ENCODE results near the gene TMEM9. TPM values are rescaled to one million over a fixed set of nuclear protein-coding genes. Genes with fewer than 3 reads are reported as not detected.

Gene TMEM9
- total RNA-seq, 2 experiments from 2014 or later = 28.5 to 35.9 TPM

DNA sequence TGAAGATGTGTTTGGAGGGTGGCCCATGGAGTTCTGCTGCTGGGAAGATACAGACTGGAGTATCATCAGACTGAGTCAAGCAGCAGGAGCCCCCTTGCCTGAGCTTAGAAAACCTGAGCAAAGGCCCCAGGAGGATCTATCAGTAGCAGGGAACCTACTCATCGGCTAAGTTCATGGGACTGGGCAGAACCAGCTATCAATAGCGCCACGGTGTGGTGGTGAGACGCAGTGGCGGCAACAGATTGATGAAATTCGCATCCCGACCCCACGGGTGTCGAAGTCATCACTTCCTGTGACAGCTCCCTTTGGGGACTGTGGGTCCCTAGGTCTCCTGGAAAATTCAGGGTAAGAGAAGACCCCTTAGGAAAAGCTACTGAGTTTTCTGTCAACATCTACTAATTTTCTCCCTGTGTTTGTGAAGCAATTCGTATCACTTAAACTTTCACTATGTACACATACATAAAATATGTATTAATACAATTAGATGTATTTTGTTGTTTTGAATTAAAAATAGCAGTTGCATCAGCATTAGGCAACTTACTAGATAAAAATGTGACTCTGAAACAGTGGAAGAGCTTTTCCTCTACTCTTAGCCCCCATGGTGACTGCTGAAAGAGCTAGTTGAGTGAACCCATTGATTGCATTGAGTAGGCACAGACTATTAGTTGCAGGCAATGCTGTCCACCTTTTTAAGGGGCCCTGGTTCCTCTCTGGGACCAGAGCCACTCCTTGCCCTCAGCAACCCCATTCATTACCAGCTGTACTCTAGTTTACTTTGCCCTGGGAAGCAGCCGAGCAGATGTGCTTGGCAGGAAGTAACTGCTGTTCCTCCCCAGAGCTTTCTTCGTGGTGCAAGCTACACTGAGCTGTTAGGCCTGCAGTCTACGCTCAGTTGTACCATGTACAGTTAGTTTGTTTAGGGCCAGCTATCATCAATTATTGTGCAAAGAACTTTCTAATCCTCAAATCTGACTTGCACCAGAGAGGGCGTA lies 34.8 kb downstream of the TMEM9 start:
- no peak overlapping the region for H3K4me3 ChIP-seq (ENCODE audit: low read depth, low read length, poor library complexity, severe bottlenecking)
- no peak overlapping the region for H3K27ac ChIP-seq (ENCODE audit: low read depth, low read length, poor library complexity, severe bottlenecking)
- intact Hi-C loops (cut with micrococcal nuclease; ENCODE audit: unreplicated experiment) = loop anchor here (2.0 to 10.0 kb wide), 3 partner anchors 72 to 495 kb away; partner anchors contain the start of gene KIF14
- no TSS peak for BruUV-seq (replicated peaks)
- H3K9me3 ChIP-seq (ENCODE audit: low read length) = no peaks in the 10 kb centered on the region
- CTCF ChIA-PET (ENCODE audit: unreplicated experiment) = interaction anchor here (0.5 to 1.3 kb wide), 9 partner anchors 8 to 228 kb away, joined by 3 to 11 read pairs (median 3); no protein-coding TSS in a partner anchor
- peak overlapping the region; percentile 6; the same call in 1 of the 2 replicates for H3K4me2 ChIP-seq (ENCODE audit: low read length)
- no peaks in the 10 kb centered on the region for H3K9me2 ChIP-seq (ENCODE audit: insufficient read depth, low read length)
- POLR2A ChIA-PET = interaction anchor here (0.5 to 0.9 kb wide), 4 partner anchors 19 to 148 kb away, joined by 3 to 4 read pairs (median 3); no protein-coding TSS in a partner anchor
- peak; percentile 67 for DNase-seq (ENCODE audit: low spot score)
- H4K20me1 ChIP-seq (ENCODE audit: insufficient read depth, low read length) = no peaks in the 10 kb centered on the region
- H3K4me1 ChIP-seq (ENCODE audit: insufficient read depth, low read length, poor library complexity, severe bottlenecking) = peaks cover 11% of the 10 kb centered on the region
- H2AFZ ChIP-seq (ENCODE audit: low read length) = peak overlapping the region; percentile 65; the same call in 1 of the 2 replicates
- no peaks in the 10 kb centered on the region for H3K79me2 ChIP-seq (ENCODE audit: insufficient read depth, low read depth, low read length)
- no peaks in the 10 kb centered on the region for H3K36me3 ChIP-seq (ENCODE audit: insufficient read depth, low read length)
- no peak for TF ChIP-seq EZH2phosphoT487 (IDR thresholded peaks at IDR 0.05; ENCODE audit: borderline replicate concordance, low read depth, low read length)
- TF ChIP-seq, protein P1, sequence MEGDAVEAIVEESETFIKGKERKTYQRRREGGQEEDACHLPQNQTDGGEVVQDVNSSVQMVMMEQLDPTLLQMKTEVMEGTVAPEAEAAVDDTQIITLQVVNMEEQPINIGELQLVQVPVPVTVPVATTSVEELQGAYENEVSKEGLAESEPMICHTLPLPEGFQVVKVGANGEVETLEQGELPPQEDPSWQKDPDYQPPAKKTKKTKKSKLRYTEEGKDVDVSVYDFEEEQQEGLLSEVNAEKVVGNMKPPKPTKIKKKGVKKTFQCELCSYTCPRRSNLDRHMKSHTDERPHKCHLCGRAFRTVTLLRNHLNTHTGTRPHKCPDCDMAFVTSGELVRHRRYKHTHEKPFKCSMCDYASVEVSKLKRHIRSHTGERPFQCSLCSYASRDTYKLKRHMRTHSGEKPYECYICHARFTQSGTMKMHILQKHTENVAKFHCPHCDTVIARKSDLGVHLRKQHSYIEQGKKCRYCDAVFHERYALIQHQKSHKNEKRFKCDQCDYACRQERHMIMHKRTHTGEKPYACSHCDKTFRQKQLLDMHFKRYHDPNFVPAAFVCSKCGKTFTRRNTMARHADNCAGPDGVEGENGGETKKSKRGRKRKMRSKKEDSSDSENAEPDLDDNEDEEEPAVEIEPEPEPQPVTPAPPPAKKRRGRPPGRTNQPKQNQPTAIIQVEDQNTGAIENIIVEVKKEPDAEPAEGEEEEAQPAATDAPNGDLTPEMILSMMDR (conservative IDR thresholded peaks at IDR 0.05; ENCODE audit: low read length) = peak; percentile 92

DNA sequence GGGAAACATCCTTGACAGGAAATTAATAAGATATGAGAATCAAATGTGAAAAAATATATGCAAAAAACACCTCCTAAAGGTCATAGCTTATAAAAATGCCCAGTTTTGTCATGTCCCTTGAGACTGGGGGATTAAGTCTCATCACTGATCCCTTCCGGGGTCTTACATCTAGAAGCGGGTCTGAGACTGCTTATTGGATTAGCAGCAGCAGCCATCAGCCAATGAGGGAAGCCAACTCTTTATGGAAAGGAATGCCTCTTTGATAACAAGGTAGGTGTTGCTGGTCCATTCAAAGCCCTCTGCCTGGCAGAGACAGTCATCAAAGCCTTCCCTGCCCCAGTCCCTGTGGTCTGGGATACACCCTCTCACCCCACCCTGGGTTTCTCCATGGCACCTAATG lies 38.2 kb downstream of the TMEM9 start:
- intact Hi-C loops (cut with micrococcal nuclease; ENCODE audit: unreplicated experiment) = loop anchor here (5.0 to 10.0 kb wide), 2 partner anchors 69 to 491 kb away; partner anchors contain the start of gene KIF14
- Histone ChIP-seq H2AFZ (ENCODE audit: low read length) (no peak overlapping the region), H3K9me3 (ENCODE audit: low read length) (no peaks in the 10 kb centered on the region), H3K79me2 (ENCODE audit: insufficient read depth, low read depth, low read length) (no peaks in the 10 kb centered on the region), H3K4me3 (ENCODE audit: low read depth, low read length, poor library complexity, severe bottlenecking) (no peak overlapping the region), H4K20me1 (ENCODE audit: insufficient read depth, low read length) (no peaks in the 10 kb centered on the region), H3K36me3 (ENCODE audit: insufficient read depth, low read length) (no peaks in the 10 kb centered on the region), H3K9me2 (ENCODE audit: insufficient read depth, low read length) (no peaks in the 10 kb centered on the region), H3K4me2 (ENCODE audit: low read length) (no peak overlapping the region), H3K27ac (ENCODE audit: low read depth, low read length, poor library complexity, severe bottlenecking) (no peak overlapping the region), H3K4me1 (ENCODE audit: insufficient read depth, low read length, poor library complexity, severe bottlenecking) (peaks cover 11% of the 10 kb centered on the region)
- no peak for DNase-seq (ENCODE audit: low spot score)
- CTCF ChIA-PET (ENCODE audit: unreplicated experiment) = no interaction called here
- no TSS peak for BruUV-seq (replicated peaks)
- no peak for TF ChIP-seq EZH2phosphoT487 (IDR thresholded peaks at IDR 0.05; ENCODE audit: borderline replicate concordance, low read depth, low read length)
- TF ChIP-seq, protein P1 (conservative IDR thresholded peaks at IDR 0.05; ENCODE audit: low read length) = no peak
- POLR2A ChIA-PET = no interaction called here

Measured in OCI-LY7 (cell line).